H1 (cell line): ENCODE results near the gene RCL1. TPM values are rescaled to one million over a fixed set of nuclear protein-coding genes. Genes with fewer than 3 reads are reported as not detected.
A peak's percentile ranks its signal among the peaks of the same experiment; 100 is the strongest.

Source experiments
- CTCF ChIA-PET: fragments of 300-600 bp; sonication (Branson Sonifier 250); formaldehyde crosslinking; loops from one replicate; lab custom pipeline; 2021; ENCODE audit not compliant: partially characterized antibody; lab: Charles Lee
- POLR2A ChIA-PET: fragments of 300-600 bp; sonication (Branson Sonifier 250); formaldehyde crosslinking; loops from one replicate; lab custom pipeline; 2021; ENCODE audit warnings: inconsistent platforms; ENCODE audit not compliant: partially characterized antibody; lab: Charles Lee
- DNase-seq, 2 experiments: peaks; one replicate each; pipeline versions ENCODE4 v3.0.0 to v3.0.0-alpha.2; 2010 to 2022; ENCODE audit warnings: low spot score in 2 of 2, low read depth in 1 of 2, mixed read lengths in 1 of 2
- FAIRE-seq: peaks from 2 replicates; lab custom pipeline; 2011; peaks lifted over from hg19 to GRCh38; lab: Jason Lieb, UNC
- H2AFZ ChIP-seq: 2 replicates; pipeline ENCODE4 v1.8.1; 2012; ENCODE audit warnings: low read length, inconsistent platforms
- H2AK5ac ChIP-seq: 2 replicates; pipeline ENCODE4 v1.6.1; 2013; ENCODE audit warnings: low read depth, low read length
- H2BK120ac ChIP-seq: replicated peaks from 2 replicates; pipeline ENCODE3; 2013; ENCODE audit warnings: low read depth, low read length, inconsistent platforms
- H2BK12ac ChIP-seq: 2 replicates; pipeline ENCODE4 v1.6.1; 2013; ENCODE audit warnings: low read depth, low read length
- H2BK15ac ChIP-seq: 2 replicates; pipeline ENCODE4 v1.6.1; 2013; ENCODE audit warnings: low read length
- H2BK20ac ChIP-seq: 2 replicates; pipeline ENCODE4 v1.6.1; 2013; ENCODE audit warnings: low read length
- H2BK5ac ChIP-seq: 2 replicates; pipeline ENCODE4 v1.6.1; 2013; ENCODE audit warnings: low read depth, low read length
- H3K14ac ChIP-seq: 2 replicates; pipeline ENCODE4 v1.6.1; 2013; ENCODE audit warnings: inconsistent platforms; ENCODE audit not compliant: insufficient read length
- H3K18ac ChIP-seq: 2 replicates; pipeline ENCODE4 v1.6.1; 2013; ENCODE audit warnings: low read length; ENCODE audit errors: extremely low read depth
- H3K23ac ChIP-seq: 2 replicates; pipeline ENCODE4 v1.6.1; 2013; ENCODE audit warnings: inconsistent platforms; ENCODE audit not compliant: insufficient read length
- H3K23me2 ChIP-seq: 2 replicates; pipeline ENCODE4 v1.6.1; 2013; ENCODE audit warnings: low read depth, low read length
- H3K27ac ChIP-seq: 2 replicates; pipeline ENCODE4 v1.6.1; 2011; ENCODE audit warnings: low read depth, low read length, inconsistent platforms
- H3K27me3 ChIP-seq, 4 experiments: replicated peaks in 1 of 4; 1 replicate in 1 of 4; 2 replicates in 3 of 4; pipeline versions ENCODE4 v1.6.1 to v1.8.1; 2011 to 2013; ENCODE audit warnings: low read length in 3 of 4, mild to moderate bottlenecking in 3 of 4, inconsistent platforms in 2 of 4, mixed read lengths in 2 of 4, moderate library complexity in 1 of 4; ENCODE audit not compliant: control insufficient read depth in 3 of 4, insufficient read depth in 3 of 4; ENCODE audit errors: extremely low read depth in 1 of 4
- H3K36me3 ChIP-seq, 4 experiments: 2 replicates each; pipeline versions ENCODE4 v1.6.1 to v1.8.1; 2011 to 2013; ENCODE audit warnings: mild to moderate bottlenecking in 4 of 4, low read length in 3 of 4, moderate library complexity in 2 of 4, control low read depth in 1 of 4, inconsistent platforms in 1 of 4; ENCODE audit not compliant: insufficient read depth in 4 of 4, control insufficient read depth in 2 of 4
- H3K4ac ChIP-seq: replicated peaks from 2 replicates; pipeline ENCODE3; 2013; ENCODE audit warnings: low read length, low read depth, mixed read lengths, inconsistent platforms; ENCODE audit not compliant: insufficient read length
- H3K4me1 ChIP-seq, 4 experiments: replicated peaks in 1 of 4; 1 replicate in 1 of 4; 2 replicates in 3 of 4; pipeline versions ENCODE4 v1.6.1 to v1.8.1; 2011 to 2013; ENCODE audit warnings: low read length in 3 of 4, inconsistent platforms in 2 of 4, mixed read lengths in 1 of 4; ENCODE audit not compliant: insufficient read depth in 4 of 4, control insufficient read depth in 3 of 4
- H3K4me2 ChIP-seq, 2 experiments: 2 replicates each; pipeline versions ENCODE4 v1.6.1 to v1.8.1; 2011 to 2013; ENCODE audit warnings: low read depth in 2 of 2, low read length in 2 of 2, control low read depth in 1 of 2, inconsistent platforms in 1 of 2, mild to moderate bottlenecking in 1 of 2; ENCODE audit not compliant: insufficient read depth in 1 of 2
- H3K4me3 ChIP-seq, 4 experiments: fragments of 200-600, 300-600 bp in 1 of 4; sonication (generic), shearing (Covaris generic), sonication (Bioruptor Twin) in 1 of 4; 2 replicates each; pipeline versions ENCODE4 v1.5.1 to v1.8.1; 2011 to 2016; ENCODE audit warnings: low read length in 4 of 4, low read depth in 3 of 4, control low read depth in 2 of 4, inconsistent platforms in 2 of 4, mild to moderate bottlenecking in 2 of 4, mixed read lengths in 1 of 4, moderate library complexity in 1 of 4; ENCODE audit not compliant: insufficient read depth in 2 of 4; ENCODE audit errors: extremely low read depth in 1 of 4
- H3K56ac ChIP-seq: replicated peaks from 2 replicates; pipeline ENCODE3; 2013; ENCODE audit warnings: low read depth, mild to moderate bottlenecking, mixed read lengths, low read length, inconsistent platforms; ENCODE audit not compliant: insufficient read length
- H3K79me1 ChIP-seq: 2 replicates; pipeline ENCODE4 v1.6.1; 2013; ENCODE audit warnings: low read depth, low read length, control low read depth
- H3K79me2 ChIP-seq, 2 experiments: 2 replicates each; pipeline versions ENCODE4 v1.6.1 to v1.8.1; 2012 to 2013; ENCODE audit warnings: low read length in 2 of 2, mild to moderate bottlenecking in 2 of 2, inconsistent platforms in 1 of 2; ENCODE audit not compliant: insufficient read depth in 2 of 2, control insufficient read depth in 1 of 2
- H3K9ac ChIP-seq, 4 experiments: replicated peaks in 1 of 4; 1 replicate in 1 of 4; 2 replicates in 3 of 4; pipeline versions ENCODE4 v1.6.1 to v1.8.1; 2011 to 2013; ENCODE audit warnings: low read depth in 3 of 4, low read length in 3 of 4, control low read depth in 2 of 4, mild to moderate bottlenecking in 2 of 4, moderate library complexity in 2 of 4, inconsistent platforms in 1 of 4; ENCODE audit errors: extremely low read depth in 1 of 4
- H3K9me3 ChIP-seq, 2 experiments: 2 replicates each; pipeline versions ENCODE4 v1.6.1 to v1.8.1; 2012 to 2013; ENCODE audit warnings: mild to moderate bottlenecking in 2 of 2, moderate library complexity in 2 of 2, control low read depth in 1 of 2, inconsistent platforms in 1 of 2, low read depth in 1 of 2, low read length in 1 of 2, mixed read lengths in 1 of 2; ENCODE audit not compliant: insufficient read depth in 2 of 2
- H4K20me1 ChIP-seq, 2 experiments: replicated peaks in 1 of 2; 2 replicates each; pipeline versions ENCODE3 to v1.8.1; 2011 to 2013; ENCODE audit warnings: inconsistent platforms in 2 of 2, low read length in 2 of 2, mild to moderate bottlenecking in 1 of 2; ENCODE audit not compliant: insufficient read depth in 2 of 2, control insufficient read depth in 1 of 2
- H4K5ac ChIP-seq: 2 replicates; pipeline ENCODE4 v1.6.1; 2013; ENCODE audit warnings: low read length, low read depth, mixed read lengths, inconsistent platforms; ENCODE audit not compliant: insufficient read length
- H4K8ac ChIP-seq: 2 replicates; pipeline ENCODE4 v1.8.0; 2013; ENCODE audit warnings: mild to moderate bottlenecking, moderate library complexity, low read length, inconsistent platforms; ENCODE audit not compliant: insufficient read depth; ENCODE audit errors: extremely low read depth
- H4K91ac ChIP-seq: replicated peaks from 2 replicates; pipeline ENCODE3; 2013; ENCODE audit warnings: low read length, mixed read lengths, inconsistent platforms; ENCODE audit not compliant: insufficient read length
- ATF2 ChIP-seq: IDR thresholded peaks from 2 replicates; pipeline ENCODE4 v1.6.1; 2012; ENCODE audit warnings: low read length, inconsistent platforms
- CEBPB ChIP-seq: IDR thresholded peaks from 2 replicates; pipeline ENCODE4 v1.6.1; 2012; ENCODE audit warnings: low read depth, low read length
- KDM1A ChIP-seq: fragments of 200-600, 300-600 bp; sonication (generic); IDR thresholded peaks from 2 replicates; pipeline ENCODE4 v1.7.1; 2016; ENCODE audit warnings: mild to moderate bottlenecking, low read length, borderline replicate concordance
- KDM4A ChIP-seq: IDR thresholded peaks from one replicate; pipeline ENCODE4 v1.7.1; 2012; ENCODE audit warnings: low read depth, mild to moderate bottlenecking, moderate library complexity, low read length, inconsistent platforms; ENCODE audit not compliant: severe bottlenecking
- WGBS, 2 experiments: shearing (Covaris generic) in 1 of 2; methylation state at CpG; one replicate each; pipeline versions ENCODE4 v1.1.6 to v1.1.7; 2013 to 2015; ENCODE audit warnings: low lambda C conversion rate in 2 of 2, mixed read lengths in 2 of 2, inconsistent platforms in 1 of 2, low coverage in 1 of 2, missing lambda C conversion rate in 1 of 2; ENCODE audit not compliant: insufficient replicate concordance in 2 of 2, insufficient coverage in 1 of 2, insufficient read length in 1 of 2; ENCODE audit errors: extremely low coverage in 1 of 2, missing lambda C conversion rate in 1 of 2; 5-methylcytosine and 5-hydroxymethylcytosine counted together
- polyA plus RNA-seq, 7 experiments: library from polyadenylated mRNA; depleted of rRNA in 3 of 7; stranded (reverse) in 5 of 7; unstranded in 2 of 7; fragments of >200 nt in 5 of 7; fragments of 200-250 nt in 2 of 7; gene quantifications; 1 replicate in 5 of 7; 2 replicates in 1 of 7; 4 replicates in 1 of 7; pipeline versions ENCODE4 v1.2.1 to v1.2.3, GENCODE V29; 2011 to 2013; ENCODE audit warnings: missing spikeins in 2 of 7, mixed read lengths in 2 of 7
- total RNA-seq: library from RNA; stranded (reverse); fragmentation: NEBNext Ultra II Directional; extraction: Animal tissue kit (Norgen Biotek cat#: 25700); gene quantifications from 2 replicates; pipeline ENCODE4 v1.2.1, GENCODE V29; 2021

Gene RCL1
- total and polyA plus RNA-seq, 2 of the 8 experiments (the other 6 are each of a cell fraction or from before 2014, with no cell fraction given): 21.0 to 29.5 TPM

- H3K14ac ChIP-seq: no peak overlapping the region
- H2AFZ ChIP-seq: no peak overlapping the region
- 82% methylated on average over 2 of the region's 2 CpGs; no CpG with 5 or more reads in 1 of the 2 experiments for WGBS, 2 experiments
- no peak overlapping the region for H3K23ac ChIP-seq
- H4K20me1 ChIP-seq: no peaks in the 10 kb centered on the region
- ChIA-PET CTCF (interaction anchor here (0.5 to 3.2 kb wide), 4 partner anchors 13 to 348 kb away, joined by 3 to 10 read pairs (median 4); no protein-coding TSS in a partner anchor), POLR2A (interaction anchor here (1.0 to 1.4 kb wide), 2 partner anchors 8 to 10 kb away, joined by 3 to 6 read pairs; partner anchors contain the start of gene RCL1)
- no peak overlapping the region for H3K4ac ChIP-seq
- no peak overlapping the region for H4K91ac ChIP-seq
- no peak overlapping the region for H3K56ac ChIP-seq
- DNase-seq: no peak
- no peaks in the 10 kb centered on the region for H3K79me2 ChIP-seq
- no peak overlapping the region for H4K5ac ChIP-seq
- H3K27me3 ChIP-seq: no peaks in the 10 kb centered on the region
- no peak overlapping the region for H3K4me2 ChIP-seq
- no peak overlapping the region for H4K8ac ChIP-seq
- no peak overlapping the region for H2BK120ac ChIP-seq
- no peaks in the 10 kb centered on the region for H3K23me2 ChIP-seq
- H3K27ac ChIP-seq: no peak overlapping the region
- FAIRE-seq: no peak
- no peak for TF ChIP-seq KDM1A
- TF ChIP-seq ATF2: no peak
- TF ChIP-seq KDM4A: no peak
- peak; percentile 44; the same call in 1 of the 2 replicates for TF ChIP-seq CEBPB
- no peak overlapping the region for H2BK20ac ChIP-seq
- H2BK5ac ChIP-seq: no peak overlapping the region
- no peaks in the 10 kb centered on the region for H3K9me3 ChIP-seq
- H3K18ac ChIP-seq: no peak overlapping the region
- no peak overlapping the region for H3K4me3 ChIP-seq
- H3K4me1 ChIP-seq: no peaks in the 10 kb centered on the region
- H3K36me3 ChIP-seq: no peaks in the 10 kb centered on the region
- no peak overlapping the region for H2BK12ac ChIP-seq
- no peak overlapping the region for H2BK15ac ChIP-seq
- H2AK5ac ChIP-seq: no peak overlapping the region
- H3K79me1 ChIP-seq: no peaks in the 10 kb centered on the region
- H3K9ac ChIP-seq: no peak overlapping the region
These were observed 8.3 kb upstream of the RCL1 start for GRCh38 chr9:4784403-4784802.
